ENCODE results near the gene IL16. TPM values are rescaled to one million over a fixed set of nuclear protein-coding genes. Genes with fewer than 3 reads are reported as not detected.

The IL16 gene
- total RNA-seq, 1 donor from 2014 or later: 8.5 TPM

GRCh38 chr15:81182756-81183438 lies 13.8 kb upstream of the IL16 start:
- no peak for TF ChIP-seq CTCF (IDR thresholded peaks at IDR 0.05)
- H3K27me3 ChIP-seq: no peaks in the 10 kb centered on the region
- peak overlapping the region in 1 of 2 donors; percentile 21 for H3K27ac ChIP-seq
- no peak for DNase-seq (ENCODE audit: low spot score in 2 of 2)
- H3K4me3 ChIP-seq: peak overlapping the region; percentile 14 to 49
- peaks cover 0 to 2% of the 10 kb centered on the region in 2 donors for H3K4me1 ChIP-seq
- H3K9me3 ChIP-seq: no peaks in the 10 kb centered on the region
- H3K36me3 ChIP-seq: no peaks in the 10 kb centered on the region
- intact Hi-C loops (cut with DNase I): no loop called here

- no peak for DNase-seq (ENCODE audit: low spot score in 2 of 2)
- no peaks in the 10 kb centered on the region for H3K36me3 ChIP-seq
- H3K27ac ChIP-seq: peak overlapping the region in 1 of 2 donors; percentile 21
- no peaks in the 10 kb centered on the region for H3K27me3 ChIP-seq
- peaks cover 0 to 2% of the 10 kb centered on the region in 2 donors for H3K4me1 ChIP-seq
- no peak for TF ChIP-seq CTCF (IDR thresholded peaks at IDR 0.05)
- no peaks in the 10 kb centered on the region for H3K9me3 ChIP-seq
- intact Hi-C loops (cut with DNase I): no loop called here
- peak overlapping the region; percentile 14 to 49 for H3K4me3 ChIP-seq
Observed at GRCh38 chr15:81183439-81183775, 13.3 kb upstream of the IL16 start.

- Histone ChIP-seq H3K27ac (no peak overlapping the region), H3K27me3 (no peaks in the 10 kb centered on the region), H3K4me1 (peaks cover 0 to 2% of the 10 kb centered on the region in 2 donors), H3K36me3 (no peaks in the 10 kb centered on the region), H3K4me3 (no peak overlapping the region), H3K9me3 (no peaks in the 10 kb centered on the region)
- intact Hi-C loops (cut with DNase I): no loop called here
- no peak for TF ChIP-seq CTCF (IDR thresholded peaks at IDR 0.05)
- DNase-seq (ENCODE audit: low spot score in 2 of 2): peak in 1 of 2 donors; percentile 70
Observed at GRCh38 chr15:81184188-81184587, 12.5 kb upstream of the IL16 start.

GRCh38 chr15:81185631-81186295 lies 10.9 kb upstream of the IL16 start:
- Histone ChIP-seq H3K9me3 (no peaks in the 10 kb centered on the region), H3K36me3 (no peaks in the 10 kb centered on the region), H3K4me3 (no peak overlapping the region), H3K27me3 (no peaks in the 10 kb centered on the region), H3K4me1 (peaks cover 0 to 4% of the 10 kb centered on the region in 2 donors), H3K27ac (no peak overlapping the region)
- intact Hi-C loops (cut with DNase I): no loop called here
- DNase-seq (ENCODE audit: low spot score in 2 of 2): no peak
- no peak for TF ChIP-seq CTCF (IDR thresholded peaks at IDR 0.05)

- Histone ChIP-seq H3K9me3 (no peaks in the 10 kb centered on the region), H3K36me3 (no peaks in the 10 kb centered on the region), H3K27ac (no peak overlapping the region), H3K27me3 (no peaks in the 10 kb centered on the region), H3K4me1 (peaks cover 0 to 2% of the 10 kb centered on the region in 2 donors), H3K4me3 (no peak overlapping the region)
- intact Hi-C loops (cut with DNase I): no loop called here
- DNase-seq (ENCODE audit: low spot score in 2 of 2): no peak
- TF ChIP-seq CTCF (IDR thresholded peaks at IDR 0.05): no peak
Observed at GRCh38 chr15:81188354-81188753, 8.3 kb upstream of the IL16 start.
